Fibroblast of mammary gland (primary cell): ENCODE measurements around the gene CDSN.

ENCODE experiments used
- DNase-seq: peaks from one replicate; pipeline ENCODE4 v3.0.0-alpha.2; 2010; ENCODE audit warnings: low read depth
- H3K4me3 ChIP-seq: 2 replicates; pipeline ENCODE4 v1.5.1; 2011; ENCODE audit warnings: low read depth, mild to moderate bottlenecking, low read length, moderate library complexity; ENCODE audit not compliant: control insufficient read depth
- TF ChIP-seq, protein P1 (sequence below): conservative IDR thresholded peaks from 2 replicates; pipeline ENCODE4 v1.5.1; 2011; ENCODE audit warnings: low read depth, low read length, inconsistent platforms; ENCODE audit not compliant: control insufficient read depth, insufficient read depth

Gene CDSN

DNA sequence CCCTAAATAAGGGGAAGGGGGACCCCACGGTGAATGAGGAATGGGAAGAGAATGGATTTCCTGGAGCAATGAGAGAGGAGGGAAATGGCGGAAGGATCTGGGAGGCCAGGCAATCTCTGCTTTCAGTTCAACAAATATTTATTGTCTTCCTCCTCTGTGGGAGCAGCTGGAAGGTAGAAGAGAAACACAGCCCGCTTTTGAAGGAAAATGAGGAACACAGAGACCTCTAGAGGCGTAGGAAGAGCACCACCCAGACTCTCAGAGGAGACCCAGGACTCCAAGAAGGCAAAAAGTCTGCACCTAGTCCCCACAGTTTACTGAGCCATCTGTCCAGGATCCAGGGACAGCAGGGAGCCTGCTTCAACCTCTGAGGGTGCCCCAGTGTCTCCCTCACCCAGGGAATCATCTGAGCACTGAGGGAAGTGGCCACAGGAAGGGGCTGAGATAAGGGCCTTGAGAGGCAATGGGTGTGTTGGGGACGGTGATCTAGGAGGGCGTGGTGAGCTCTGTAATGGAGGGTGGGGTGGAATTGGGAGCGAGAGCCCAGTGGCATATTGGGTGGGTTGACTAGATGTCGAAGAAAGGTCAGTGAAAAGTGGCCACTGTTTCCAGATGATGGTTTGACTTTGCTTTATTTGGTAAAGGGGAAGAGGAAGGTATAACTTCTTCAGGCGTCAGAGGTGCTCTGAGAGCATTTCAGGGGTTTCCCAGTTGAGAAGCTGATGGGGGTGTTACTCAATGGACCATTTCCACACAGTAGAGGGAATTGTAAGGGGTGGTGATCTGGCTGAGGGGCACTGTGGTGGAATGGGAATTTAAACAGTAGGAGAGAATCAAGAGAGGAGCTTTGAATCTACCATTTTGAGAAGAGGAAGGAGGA lies 5.0 kb downstream of the CDSN start:
- peak; percentile 69 for DNase-seq
- H3K4me3 ChIP-seq, result peak overlapping the region; percentile 43
- TF ChIP-seq, protein P1, sequence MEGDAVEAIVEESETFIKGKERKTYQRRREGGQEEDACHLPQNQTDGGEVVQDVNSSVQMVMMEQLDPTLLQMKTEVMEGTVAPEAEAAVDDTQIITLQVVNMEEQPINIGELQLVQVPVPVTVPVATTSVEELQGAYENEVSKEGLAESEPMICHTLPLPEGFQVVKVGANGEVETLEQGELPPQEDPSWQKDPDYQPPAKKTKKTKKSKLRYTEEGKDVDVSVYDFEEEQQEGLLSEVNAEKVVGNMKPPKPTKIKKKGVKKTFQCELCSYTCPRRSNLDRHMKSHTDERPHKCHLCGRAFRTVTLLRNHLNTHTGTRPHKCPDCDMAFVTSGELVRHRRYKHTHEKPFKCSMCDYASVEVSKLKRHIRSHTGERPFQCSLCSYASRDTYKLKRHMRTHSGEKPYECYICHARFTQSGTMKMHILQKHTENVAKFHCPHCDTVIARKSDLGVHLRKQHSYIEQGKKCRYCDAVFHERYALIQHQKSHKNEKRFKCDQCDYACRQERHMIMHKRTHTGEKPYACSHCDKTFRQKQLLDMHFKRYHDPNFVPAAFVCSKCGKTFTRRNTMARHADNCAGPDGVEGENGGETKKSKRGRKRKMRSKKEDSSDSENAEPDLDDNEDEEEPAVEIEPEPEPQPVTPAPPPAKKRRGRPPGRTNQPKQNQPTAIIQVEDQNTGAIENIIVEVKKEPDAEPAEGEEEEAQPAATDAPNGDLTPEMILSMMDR, result peak; percentile 42

DNA sequence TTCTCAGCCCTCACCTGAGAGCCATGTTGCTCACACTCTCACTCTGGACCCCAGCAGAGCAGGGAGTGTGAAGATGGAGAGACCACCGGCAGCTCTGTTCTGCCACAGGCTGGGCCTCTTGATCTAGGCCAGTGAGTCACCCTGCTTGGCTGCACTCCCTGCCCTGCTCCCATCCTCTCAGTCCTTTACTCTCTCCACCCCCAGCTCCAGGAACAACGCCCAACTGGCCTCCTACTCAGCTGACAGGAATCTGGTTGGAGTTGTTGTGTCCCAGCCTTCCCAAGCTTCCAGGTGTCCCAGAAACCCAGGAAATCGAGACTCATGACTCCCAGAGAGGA lies 5.7 kb downstream of the CDSN start, which contains the start of gene PSORS1C1:
Gene PSORS1C1, plus strand, starts transcription at position 260 of the 338 bp plus-strand sequence. CDS start 14,833 bp downstream, outside the sequence.
- TF ChIP-seq, protein P1, result no peak
- peak within 1 kb of the TSS; percentile 43 for H3K4me3 ChIP-seq
- DNase-seq, result peak; percentile 97

DNA sequence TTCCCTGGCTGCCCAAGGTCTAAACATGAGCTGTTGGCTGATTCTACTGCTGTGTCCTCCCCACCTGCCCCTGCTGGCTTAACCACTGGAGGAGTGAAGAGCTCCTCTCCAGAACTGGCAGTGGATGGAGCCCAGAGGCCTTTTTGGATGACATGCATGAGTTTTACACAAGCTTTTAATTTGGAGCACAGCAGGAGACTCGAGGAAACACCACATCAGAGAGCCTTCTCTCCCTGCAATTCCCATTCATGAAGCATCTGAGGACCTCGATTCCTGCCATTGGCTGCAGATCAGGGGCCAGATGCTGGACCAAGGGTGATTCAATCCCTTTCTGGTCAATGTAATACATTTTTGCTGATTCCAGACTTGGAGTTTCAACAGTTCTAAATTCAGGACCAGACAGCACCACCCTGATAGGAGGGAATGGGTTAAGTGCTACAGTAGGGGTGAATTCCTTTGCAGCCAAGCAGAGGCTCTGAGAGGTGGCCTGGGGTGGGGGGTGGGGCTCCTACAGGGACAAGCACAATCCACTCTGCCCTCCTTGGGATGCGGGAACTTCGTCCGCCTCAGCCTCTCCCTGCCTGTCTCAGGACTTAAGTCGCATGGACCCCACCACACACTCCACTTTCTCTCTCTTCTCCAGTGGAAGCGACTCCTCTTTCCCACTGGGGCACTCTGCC lies 6.2 kb downstream of the CDSN start:
- peak; percentile 83 for DNase-seq
- H3K4me3 ChIP-seq, result no peak overlapping the region
- TF ChIP-seq, protein P1, result no peak

DNA sequence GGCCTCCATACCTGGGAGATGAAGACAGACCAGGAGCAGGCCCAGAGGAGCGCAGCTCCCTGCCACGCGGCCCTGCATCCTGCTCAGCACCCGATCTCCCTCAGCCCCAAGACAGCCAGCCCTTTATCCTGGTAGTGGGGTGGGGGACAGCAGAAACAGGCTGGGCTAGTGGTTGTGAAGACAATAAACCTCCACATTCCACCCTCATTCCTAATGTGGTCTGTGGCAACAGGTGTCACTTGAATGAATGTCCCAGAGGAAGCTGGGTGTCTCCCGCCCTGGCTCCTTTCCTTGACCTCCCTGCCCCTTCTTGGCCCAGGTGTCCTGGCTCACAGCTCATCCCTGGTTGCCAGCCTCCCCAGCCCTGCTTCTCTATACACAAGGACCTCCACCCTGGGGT lies 7.8 kb downstream of the CDSN start, which contains the start of gene C6orf15:
Gene C6orf15, minus strand, starts transcription at position 98 of the 400 bp plus-strand sequence. Its CDS starts 20 bp downstream, at position 78.
- TF ChIP-seq, protein P1, result no peak
- DNase-seq, result no peak
- no peak within 1 kb of the TSS for H3K4me3 ChIP-seq

DNA sequence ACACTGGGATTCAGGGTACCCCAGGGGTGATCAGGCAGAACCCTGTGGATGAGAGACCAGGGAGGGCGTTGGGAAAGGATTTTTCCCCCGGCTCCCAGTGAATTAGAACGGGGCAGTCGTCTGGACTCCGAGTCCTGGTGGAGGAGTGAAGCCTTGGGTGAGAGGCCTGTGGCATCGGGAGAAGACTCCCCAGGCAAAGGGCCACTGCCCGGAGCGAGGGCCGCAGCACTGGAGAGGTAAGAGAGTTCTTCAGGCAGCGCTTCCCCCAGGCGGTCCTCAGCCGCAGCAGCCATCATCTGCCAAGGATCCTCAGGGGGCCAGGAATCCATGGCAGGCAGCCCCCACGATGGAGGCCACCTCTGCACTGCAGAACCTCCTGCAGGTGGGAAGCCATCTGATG lies 8.5 kb downstream of the CDSN start:
- no peak overlapping the region for H3K4me3 ChIP-seq
- TF ChIP-seq, protein P1, result no peak
- no peak for DNase-seq

DNA sequence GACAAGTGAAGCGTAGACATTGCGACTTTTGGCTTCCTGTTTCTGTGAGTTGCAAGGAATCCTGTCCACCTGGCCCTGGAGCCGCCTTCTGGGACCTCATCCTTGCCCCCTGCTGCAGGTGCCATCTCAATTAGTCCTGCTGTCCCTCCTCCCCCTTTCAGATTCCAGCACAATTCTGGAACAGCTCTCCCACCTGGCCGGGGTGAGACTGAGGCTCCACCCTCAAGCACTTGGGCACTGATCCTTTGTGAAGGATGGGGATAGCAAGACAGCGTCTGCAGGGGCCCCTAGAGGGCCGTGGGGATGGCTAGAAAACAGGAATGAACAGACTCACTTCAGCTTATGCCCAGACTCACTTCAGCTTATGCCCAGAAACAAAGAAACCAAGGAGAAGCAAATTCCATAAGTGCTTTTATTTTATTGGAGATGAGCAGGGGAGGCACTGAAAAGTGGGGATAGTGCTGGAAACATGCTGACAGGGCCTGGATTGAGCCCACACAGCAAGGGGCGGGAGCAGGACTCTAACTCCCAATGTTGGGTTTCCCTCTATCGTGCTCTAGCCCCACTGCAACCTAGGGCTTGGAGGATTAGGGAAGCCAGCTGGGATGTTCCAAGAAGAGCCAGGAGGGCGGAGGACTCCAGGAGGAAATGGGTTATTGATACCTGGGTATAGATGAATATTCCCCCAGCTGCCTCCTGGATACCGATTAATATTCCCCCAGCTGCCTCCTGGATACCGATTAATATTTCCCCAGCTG lies 9.2 kb downstream of the CDSN start:
- no peak for DNase-seq
- TF ChIP-seq, protein P1, result no peak
- no peak overlapping the region for H3K4me3 ChIP-seq
